Loucy (cell line): ENCODE results near the gene L3MBTL4.

ENCODE experiments used
- EZH2phosphoT487 ChIP-seq: fragments of 200-600 bp; IDR thresholded peaks from 2 replicates; pipeline ENCODE4 v1.6.1; 2018; ENCODE audit warnings: antibody characterized with exemption, mild to moderate bottlenecking, moderate library complexity, borderline replicate concordance
- TF ChIP-seq, protein P1 (sequence below): fragments of 200-600 bp; sonication (generic); conservative IDR thresholded peaks from 2 replicates; pipeline ENCODE4 v1.5.1; 2014; ENCODE audit warnings: mild to moderate bottlenecking, antibody characterized with exemption, low read length

DNA sequence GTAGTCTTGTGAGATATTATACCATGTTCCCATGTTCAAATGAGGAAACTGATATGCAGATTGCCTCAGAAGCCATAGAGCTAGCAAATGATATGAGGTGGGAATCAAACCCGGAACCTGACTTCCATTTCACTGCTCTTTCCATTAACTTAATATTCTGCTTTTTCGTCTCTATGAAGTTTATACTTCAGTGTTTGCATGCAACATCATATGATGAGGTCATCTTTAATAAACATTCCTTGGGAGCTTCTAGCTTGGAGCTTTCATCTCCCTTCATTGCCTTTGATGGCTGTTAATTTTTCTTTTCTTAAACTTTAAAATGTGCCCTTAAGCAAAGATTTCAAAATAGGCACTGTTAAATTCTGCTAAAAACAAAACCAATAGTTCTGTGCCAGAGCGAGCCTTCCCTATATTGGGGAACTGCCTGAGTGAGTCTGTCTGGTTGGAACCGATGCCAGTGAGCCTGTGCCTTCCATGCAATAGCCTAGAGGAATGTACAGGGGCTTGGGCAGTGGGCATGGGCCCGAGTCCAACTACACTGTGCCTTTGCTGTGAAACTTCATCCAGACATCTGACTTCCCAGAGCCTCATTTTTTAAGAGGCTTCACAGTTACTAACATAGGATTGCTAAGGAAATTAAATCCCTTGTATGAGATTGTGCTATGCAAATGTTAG lies 428.3 kb downstream of the L3MBTL4 start:
- TF ChIP-seq, protein P1, sequence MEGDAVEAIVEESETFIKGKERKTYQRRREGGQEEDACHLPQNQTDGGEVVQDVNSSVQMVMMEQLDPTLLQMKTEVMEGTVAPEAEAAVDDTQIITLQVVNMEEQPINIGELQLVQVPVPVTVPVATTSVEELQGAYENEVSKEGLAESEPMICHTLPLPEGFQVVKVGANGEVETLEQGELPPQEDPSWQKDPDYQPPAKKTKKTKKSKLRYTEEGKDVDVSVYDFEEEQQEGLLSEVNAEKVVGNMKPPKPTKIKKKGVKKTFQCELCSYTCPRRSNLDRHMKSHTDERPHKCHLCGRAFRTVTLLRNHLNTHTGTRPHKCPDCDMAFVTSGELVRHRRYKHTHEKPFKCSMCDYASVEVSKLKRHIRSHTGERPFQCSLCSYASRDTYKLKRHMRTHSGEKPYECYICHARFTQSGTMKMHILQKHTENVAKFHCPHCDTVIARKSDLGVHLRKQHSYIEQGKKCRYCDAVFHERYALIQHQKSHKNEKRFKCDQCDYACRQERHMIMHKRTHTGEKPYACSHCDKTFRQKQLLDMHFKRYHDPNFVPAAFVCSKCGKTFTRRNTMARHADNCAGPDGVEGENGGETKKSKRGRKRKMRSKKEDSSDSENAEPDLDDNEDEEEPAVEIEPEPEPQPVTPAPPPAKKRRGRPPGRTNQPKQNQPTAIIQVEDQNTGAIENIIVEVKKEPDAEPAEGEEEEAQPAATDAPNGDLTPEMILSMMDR, result no peak
- TF ChIP-seq EZH2phosphoT487, result no peak
